Esophagus muscularis mucosa (tissue), 4 donors: ENCODE data around the gene DNASE2B. TPM values are rescaled to one million over a fixed set of nuclear protein-coding genes. Genes with fewer than 3 reads are reported as not detected.
A peak's percentile ranks its signal among the peaks of the same experiment; 100 is the strongest.
"Not testable (repeated sequence)": the region's sequence is repeated elsewhere in the genome, so short reads cannot be mapped to it uniquely, and the experiment has no call there.

Experiments
- DNase-seq: peaks from one replicate; pipeline ENCODE4 v3.0.0-alpha.2; 2017; ENCODE audit errors: extremely low spot score
- H3K27ac ChIP-seq, 4 donors: fragments of 200-600 bp; sonication (generic); replicated peaks in 1 of 4; 1 replicate in 3 of 4; 2 replicates in 1 of 4; pipeline ENCODE4 v1.5.1; 2016 to 2019; ENCODE audit warnings: mild to moderate bottlenecking in 1 of 4
- H3K27me3 ChIP-seq, 4 donors: fragments of 200-600 bp; sonication (generic); one replicate each; pipeline versions ENCODE4 v1.5.1 to v1.6.0; 2016 to 2019
- H3K36me3 ChIP-seq, 4 donors: fragments of 200-600 bp; sonication (generic); one replicate each; pipeline ENCODE4 v1.5.1; 2016 to 2019
- H3K4me1 ChIP-seq, 4 donors: fragments of 200-600 bp; sonication (generic); one replicate each; pipeline ENCODE4 v1.5.1; 2016 to 2019
- H3K4me3 ChIP-seq, 4 donors: fragments of 200-600 bp; sonication (generic); 1 replicate in 2 of 4; 2 replicates in 2 of 4; pipeline ENCODE4 v1.5.1; 2016 to 2019; ENCODE audit warnings: mild to moderate bottlenecking in 4 of 4, moderate library complexity in 1 of 4
- H3K9me3 ChIP-seq, 4 donors: fragments of 200-600 bp; sonication (generic); 1 replicate in 3 of 4; 2 replicates in 1 of 4; pipeline ENCODE4 v1.5.1; 2016 to 2019
- CTCF ChIP-seq, 3 experiments: fragments of 200-600 bp in 2 of 3; fragments of 450-650 bp in 1 of 3; sonication (generic) in 2 of 3; IDR thresholded peaks; one replicate each; pipeline ENCODE4 v1.5.1; 2017 to 2019; ENCODE audit warnings: antibody characterized with exemption in 3 of 3, mild to moderate bottlenecking in 2 of 3, moderate library complexity in 1 of 3
- EP300 ChIP-seq: sonication (generic); formaldehyde crosslinking; IDR thresholded peaks from one replicate; pipeline ENCODE4 v1.6.1; 2017; ENCODE audit warnings: antibody characterized with exemption
- POLR2A ChIP-seq: fragments of 450-650 bp; IDR thresholded peaks from one replicate; pipeline ENCODE4 v1.6.1; 2017; ENCODE audit warnings: antibody characterized with exemption, moderate library complexity, mild to moderate bottlenecking, low read depth
- POLR2AphosphoS5 ChIP-seq, 2 donors: sonication (generic); formaldehyde crosslinking; IDR thresholded peaks; one replicate each; pipeline ENCODE4 v1.6.1; 2017; ENCODE audit warnings: antibody characterized with exemption in 2 of 2
- WGBS: methylation state at CpG from one replicate; pipeline ENCODE4 v1.1.5; 2018; 5-methylcytosine and 5-hydroxymethylcytosine counted together
- intact Hi-C: fragments of 100-400 bp; cut with DNase I; formaldehyde crosslinking; loops from one replicate; pipeline ENCODE4 v1.15.1; 2023
- total RNA-seq, 4 donors: library from RNA; depleted of rRNA; stranded (reverse); fragments of >200 nt; gene quantifications; one replicate each; pipeline versions ENCODE4 v1.1.0 to v1.2.1, GENCODE V29; 2016

The DNASE2B gene
- total RNA-seq, 4 donors from 2014 or later: 0.33 TPM; not detected in 3

- Histone ChIP-seq H3K4me3 (no peak overlapping the region), H3K9me3 (peaks cover 0 to 9% (median 4%) of the 10 kb centered on the region in 4 donors), H3K27me3 (no peaks in the 10 kb centered on the region), H3K4me1 (peaks cover 0 to 11% (median 5%) of the 10 kb centered on the region in 4 donors), H3K27ac (no peak overlapping the region), H3K36me3 (no peaks in the 10 kb centered on the region)
- TF ChIP-seq POLR2AphosphoS5 (IDR thresholded peaks at IDR 0.05) (no peak), EP300 (no peak), POLR2A (no peak), CTCF (IDR thresholded peaks at IDR 0.05) (no peak)
- 68% methylated on average over 6 of the region's 6 CpGs for WGBS
- intact Hi-C loops: loop anchor here (10.0 kb wide), 2 partner anchors 499 to 529 kb away; no protein-coding TSS in a partner anchor
- DNase-seq: no peak
These were observed 35.9 kb downstream of the DNASE2B start for GRCh38 chr1:84434081-84434769.

- WGBS: 37% methylated on average over 4 of the region's 4 CpGs
- H3K4me1 ChIP-seq: peaks cover 0 to 11% (median 5%) of the 10 kb centered on the region in 4 donors
- intact Hi-C loops: loop anchor here (5.0 to 10.0 kb wide), 3 partner anchors 288 to 530 kb away; no protein-coding TSS in a partner anchor
- H3K27me3 ChIP-seq: no peaks in the 10 kb centered on the region
- peaks cover 0 to 8% (median 3%) of the 10 kb centered on the region in 4 donors for H3K9me3 ChIP-seq
- TF ChIP-seq POLR2AphosphoS5 (IDR thresholded peaks at IDR 0.05): no peak
- TF ChIP-seq CTCF (IDR thresholded peaks at IDR 0.05): no peak
- no peak for TF ChIP-seq POLR2A
- no peak for TF ChIP-seq EP300
- H3K4me3 ChIP-seq: no peak overlapping the region
- no peak overlapping the region for H3K27ac ChIP-seq
- H3K36me3 ChIP-seq: no peaks in the 10 kb centered on the region
- DNase-seq: no peak
These were observed 36.7 kb downstream of the DNASE2B start for GRCh38 chr1:84434801-84435549.

GRCh38 chr1:84436876-84437655 lies 38.8 kb downstream of the DNASE2B start:
- Histone ChIP-seq H3K4me1 (peaks cover 0 to 11% (median 5%) of the 10 kb centered on the region in 4 donors), H3K27ac (no peak overlapping the region), H3K4me3 (no peak overlapping the region), H3K9me3 (no peaks in the 10 kb centered on the region), H3K36me3 (no peaks in the 10 kb centered on the region), H3K27me3 (no peaks in the 10 kb centered on the region)
- WGBS: 72% methylated on average over 5 of the region's 5 CpGs
- no peak for DNase-seq
- TF ChIP-seq POLR2A: no peak
- TF ChIP-seq CTCF (IDR thresholded peaks at IDR 0.05): no peak
- TF ChIP-seq EP300: no peak
- no peak for TF ChIP-seq POLR2AphosphoS5 (IDR thresholded peaks at IDR 0.05)
- intact Hi-C loops: loop anchor here (5.0 to 10.0 kb wide), 3 partner anchors 290 to 532 kb away; no protein-coding TSS in a partner anchor

GRCh38 chr1:84442256-84442655 lies 44.0 kb downstream of the DNASE2B start:
- peaks cover 0 to 10% (median 0%) of the 10 kb centered on the region in 4 donors for H3K27me3 ChIP-seq
- DNase-seq: no peak
- H3K9me3 ChIP-seq: no peaks in the 10 kb centered on the region
- H3K27ac ChIP-seq: no peak overlapping the region
- 3% methylated on average over 2 of the region's 2 CpGs for WGBS
- H3K36me3 ChIP-seq: no peaks in the 10 kb centered on the region
- intact Hi-C loops: loop anchor here (5.0 kb wide), 2 partner anchors 160 to 330 kb away; no protein-coding TSS in a partner anchor
- no peak overlapping the region for H3K4me3 ChIP-seq
- H3K4me1 ChIP-seq: no peaks in the 10 kb centered on the region
- TF ChIP-seq EP300 (no peak), CTCF (IDR thresholded peaks at IDR 0.05) (peak; percentile 45 to 63 (median 46))

GRCh38 chr1:84442747-84443646 lies 44.7 kb downstream of the DNASE2B start:
- H3K36me3 ChIP-seq, H3K27ac ChIP-seq, DNase-seq, H3K9me3 ChIP-seq, H3K4me3 ChIP-seq, H3K27me3 ChIP-seq, H3K4me1 ChIP-seq: not testable (repeated sequence)
- WGBS: 94% methylated on average over 3 of the region's 7 CpGs
- intact Hi-C loops: loop anchor here (5.0 kb wide), 2 partner anchors 159 to 329 kb away; no protein-coding TSS in a partner anchor

- H3K4me3 ChIP-seq, H3K4me1 ChIP-seq, DNase-seq, H3K36me3 ChIP-seq, intact Hi-C loops, H3K27ac ChIP-seq, H3K9me3 ChIP-seq, H3K27me3 ChIP-seq: not testable (repeated sequence)
- 96% methylated on average over 3 of the region's 3 CpGs for WGBS
These were observed 50.4 kb downstream of the DNASE2B start for GRCh38 chr1:84448704-84449103.
